LNCAP (cell line): Measurements from ENCODE around the gene RNF175.
A peak's percentile ranks its signal among the peaks of the same experiment; 100 is the strongest.

Experiments used
- TF ChIP-seq, protein P1 (sequence below): fragments of 450-650 bp; IDR thresholded peaks from 2 replicates; pipeline ENCODE4 v1.5.1; 2017; ENCODE audit warnings: mild to moderate bottlenecking

The RNF175 gene

GRCh38 chr4:153788413-153789276, 28.8 kb upstream of the RNF175 start, which contains the start of gene SFRP2:
SFRP2 (minus strand) TSS chr4:153789083; CDS start chr4:153788835, 248 bp downstream.
- TF ChIP-seq, protein P1, sequence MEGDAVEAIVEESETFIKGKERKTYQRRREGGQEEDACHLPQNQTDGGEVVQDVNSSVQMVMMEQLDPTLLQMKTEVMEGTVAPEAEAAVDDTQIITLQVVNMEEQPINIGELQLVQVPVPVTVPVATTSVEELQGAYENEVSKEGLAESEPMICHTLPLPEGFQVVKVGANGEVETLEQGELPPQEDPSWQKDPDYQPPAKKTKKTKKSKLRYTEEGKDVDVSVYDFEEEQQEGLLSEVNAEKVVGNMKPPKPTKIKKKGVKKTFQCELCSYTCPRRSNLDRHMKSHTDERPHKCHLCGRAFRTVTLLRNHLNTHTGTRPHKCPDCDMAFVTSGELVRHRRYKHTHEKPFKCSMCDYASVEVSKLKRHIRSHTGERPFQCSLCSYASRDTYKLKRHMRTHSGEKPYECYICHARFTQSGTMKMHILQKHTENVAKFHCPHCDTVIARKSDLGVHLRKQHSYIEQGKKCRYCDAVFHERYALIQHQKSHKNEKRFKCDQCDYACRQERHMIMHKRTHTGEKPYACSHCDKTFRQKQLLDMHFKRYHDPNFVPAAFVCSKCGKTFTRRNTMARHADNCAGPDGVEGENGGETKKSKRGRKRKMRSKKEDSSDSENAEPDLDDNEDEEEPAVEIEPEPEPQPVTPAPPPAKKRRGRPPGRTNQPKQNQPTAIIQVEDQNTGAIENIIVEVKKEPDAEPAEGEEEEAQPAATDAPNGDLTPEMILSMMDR, result no peak

- TF ChIP-seq, protein P1, result no peak
Observed at GRCh38 chr4:153788051-153788412, 28.2 kb upstream of the RNF175 start.

DNA sequence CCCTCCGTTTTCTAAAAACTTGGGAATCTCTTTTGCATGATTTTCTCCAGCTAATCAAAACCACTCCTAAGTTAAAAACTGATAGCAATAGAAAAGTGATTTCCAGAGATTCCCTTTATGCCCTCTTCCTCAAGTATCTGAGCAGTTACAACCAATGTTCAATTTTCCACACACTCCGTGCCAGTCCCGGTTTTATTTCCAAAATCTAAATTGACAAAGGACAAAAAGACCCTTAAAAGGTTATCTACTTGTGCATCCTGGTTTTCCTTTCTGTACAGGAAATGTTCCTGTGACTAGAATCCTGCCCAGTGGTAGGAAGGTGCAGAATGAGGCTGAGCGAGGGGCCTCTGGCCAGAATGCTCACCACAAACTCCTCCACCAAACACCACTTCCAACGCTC, 27.8 kb upstream of the RNF175 start:
- TF ChIP-seq, protein P1, result no peak

- TF ChIP-seq, protein P1, result no peak
Observed at GRCh38 chr4:153787061-153787560, 27.3 kb upstream of the RNF175 start.

DNA sequence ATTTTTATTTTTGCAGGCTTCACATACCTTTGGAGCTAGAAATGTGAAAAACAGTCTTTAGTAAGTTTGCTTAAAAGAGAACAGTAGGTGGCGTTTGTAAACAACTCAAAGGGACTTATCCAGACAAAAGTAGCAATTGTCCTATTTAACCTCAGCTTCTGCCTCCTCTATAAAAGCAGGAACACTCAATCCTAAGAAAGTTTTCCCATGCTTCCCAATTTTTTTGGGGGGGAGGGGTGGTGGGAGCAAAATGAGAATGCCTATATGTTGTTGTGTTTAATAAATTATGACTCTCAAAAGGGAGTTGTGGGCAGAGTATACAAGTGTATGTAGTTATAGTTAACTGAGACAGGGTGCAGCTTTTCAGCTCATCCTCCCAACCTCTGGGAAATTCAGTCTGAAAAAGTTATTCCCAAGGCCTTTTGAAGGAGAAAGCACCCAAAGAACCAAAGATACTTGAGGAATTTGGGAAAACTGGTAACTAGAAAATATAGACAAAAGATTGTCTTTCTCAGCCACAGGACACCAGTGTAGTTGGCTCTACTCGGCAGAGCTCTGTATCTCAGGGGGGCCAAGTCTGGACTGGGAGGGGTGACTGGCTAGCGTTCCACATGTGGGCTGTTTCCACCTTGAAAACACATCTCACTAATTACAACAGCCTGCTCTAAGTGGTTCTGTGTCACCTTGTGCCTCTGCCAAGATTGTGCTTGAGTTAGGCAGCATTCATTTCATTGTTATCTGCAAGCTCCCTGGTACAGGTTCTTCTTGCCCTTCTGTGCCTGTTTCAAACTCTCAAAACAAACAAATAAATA, 26.3 kb upstream of the RNF175 start:
- TF ChIP-seq, protein P1, result peak; percentile 53

DNA sequence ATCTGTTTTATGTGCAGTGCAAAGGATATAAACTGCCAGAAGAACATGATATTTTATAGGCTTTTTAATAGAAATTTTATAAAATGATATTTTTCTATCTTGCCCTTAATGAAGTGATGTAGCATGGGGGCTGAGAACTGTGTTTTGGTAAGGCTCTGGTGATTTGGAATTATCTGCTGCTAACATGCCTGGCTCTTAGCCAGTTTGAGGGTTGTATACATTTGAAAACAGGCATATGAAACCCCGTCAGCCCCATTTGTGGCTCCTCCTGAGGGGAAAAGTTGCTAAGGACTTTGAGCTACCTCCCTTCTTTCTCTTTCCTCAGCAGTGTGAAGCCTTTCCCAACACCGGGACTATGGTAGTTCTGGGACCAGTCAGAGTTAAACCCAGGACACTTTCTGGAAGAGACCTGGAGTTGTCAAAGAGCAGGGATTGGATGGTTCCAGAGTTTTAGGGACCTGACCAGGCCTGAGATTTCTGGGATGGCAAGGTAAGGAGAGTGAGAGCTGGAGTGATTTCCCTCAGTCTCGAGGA, 24.4 kb upstream of the RNF175 start:
- TF ChIP-seq, protein P1, result no peak

DNA sequence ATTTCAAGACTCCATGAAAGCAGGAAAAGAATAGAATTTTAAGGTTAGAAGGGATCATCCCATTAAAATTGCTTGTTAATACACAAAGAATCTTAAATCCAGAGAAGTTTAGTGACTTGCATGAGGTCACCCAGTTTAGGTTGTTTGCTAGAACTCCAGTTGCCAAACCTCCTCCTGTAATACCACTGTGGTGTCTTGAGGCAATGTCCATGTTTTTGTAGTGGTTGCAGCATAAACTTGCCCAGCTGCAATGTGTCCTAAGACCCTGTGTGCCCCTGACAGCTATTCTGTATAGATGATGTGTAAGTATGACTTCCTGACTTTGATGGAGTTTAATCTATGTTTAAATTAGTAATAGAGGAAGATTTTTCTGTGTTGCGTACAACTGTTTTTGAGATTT, 22.8 kb upstream of the RNF175 start:
- TF ChIP-seq, protein P1, result no peak
